Measurements from ENCODE around the gene ESYT2.
A peak's percentile ranks its signal among the peaks of the same experiment; 100 is the strongest.
"Not testable (repeated sequence)": the region's sequence is repeated elsewhere in the genome, so short reads cannot be mapped to it uniquely, and the experiment has no call there.

ESYT2 gene

DNA sequence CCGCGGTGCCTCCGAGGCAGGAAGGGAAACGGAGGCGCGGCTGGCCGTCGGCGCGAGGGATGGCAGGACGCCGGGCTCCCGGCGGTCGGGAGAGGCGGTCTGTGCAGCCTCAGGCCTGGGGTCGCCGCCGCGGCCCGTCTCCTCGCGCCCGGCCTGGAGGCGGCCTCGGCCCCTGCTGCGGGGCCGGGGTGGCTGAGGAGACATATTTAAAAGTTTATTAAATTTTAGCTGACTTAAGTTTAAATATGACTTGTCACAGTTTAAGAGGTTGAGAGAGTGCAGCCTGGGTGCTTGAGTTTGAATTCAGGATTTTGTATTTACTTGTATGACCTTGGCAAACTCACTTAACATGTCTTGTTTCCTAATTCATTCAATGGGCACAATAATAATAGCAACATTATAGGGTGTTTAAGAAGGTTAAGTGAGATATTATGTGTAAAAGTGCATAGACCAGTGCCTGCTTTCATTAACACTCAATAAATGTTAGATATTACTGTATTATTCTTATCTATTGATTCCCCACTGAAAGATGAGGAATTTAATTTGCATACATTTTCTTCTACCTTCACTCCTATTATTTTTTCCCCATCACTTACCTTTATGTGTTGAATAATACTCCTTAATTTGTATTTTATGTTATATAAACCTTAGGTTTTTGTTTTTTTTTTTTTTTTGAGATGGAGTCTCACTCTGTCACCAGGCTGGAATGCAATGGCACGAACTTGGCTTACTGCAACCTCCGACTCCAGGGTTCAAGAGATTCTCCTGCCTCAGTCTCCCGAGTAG lies 27.8 kb upstream of the ESYT2 start:
- no peak for DNase-seq

DNA sequence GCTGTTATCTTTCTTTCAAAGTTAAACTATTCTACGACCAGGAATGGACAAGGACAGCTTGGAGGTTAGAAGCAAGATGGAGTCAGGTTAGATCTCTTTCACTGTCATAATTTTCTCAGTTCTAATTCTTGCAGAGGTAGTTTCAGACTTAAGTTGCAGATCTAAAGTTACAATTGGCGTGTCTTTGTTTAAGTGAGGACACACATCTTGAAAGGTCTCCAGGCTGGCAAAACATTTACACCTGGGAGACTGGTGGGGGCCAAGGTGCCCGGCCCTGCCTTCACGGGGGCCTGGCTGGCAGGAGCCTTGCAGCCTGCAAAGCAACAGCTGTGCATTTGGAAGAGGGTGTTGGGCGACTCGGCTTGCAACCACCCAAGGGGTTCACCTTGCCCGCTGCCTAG lies 25.4 kb upstream of the ESYT2 start:
- DNase-seq, result no peak

DNA sequence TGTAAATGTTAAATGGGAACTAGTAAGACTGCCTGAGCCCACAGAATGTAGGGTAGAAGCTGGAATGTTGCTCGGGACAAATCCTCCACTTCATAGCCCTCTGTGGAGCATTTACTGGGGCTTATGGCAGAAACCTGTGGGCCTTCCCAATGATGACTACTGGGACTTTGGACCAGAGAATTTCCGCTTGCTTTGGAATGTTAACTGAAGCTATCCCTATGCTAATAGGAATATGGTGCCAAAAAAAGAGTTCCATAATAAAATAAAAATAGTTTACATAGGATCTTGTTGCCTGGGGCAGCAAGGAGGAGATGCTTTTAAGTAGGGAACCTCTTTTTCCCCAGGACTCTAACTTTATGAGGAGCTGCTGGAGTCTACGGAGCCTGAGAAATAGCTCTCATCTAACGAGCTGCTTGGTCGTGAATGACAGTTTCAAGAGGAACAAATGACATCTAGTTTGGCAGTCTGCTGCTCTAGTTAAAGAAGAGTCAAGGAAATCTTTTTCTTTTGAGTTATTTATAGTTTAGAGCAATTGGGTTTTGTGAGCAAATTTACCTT lies 21.3 kb upstream of the ESYT2 start:
- DNase-seq, result no peak

DNA sequence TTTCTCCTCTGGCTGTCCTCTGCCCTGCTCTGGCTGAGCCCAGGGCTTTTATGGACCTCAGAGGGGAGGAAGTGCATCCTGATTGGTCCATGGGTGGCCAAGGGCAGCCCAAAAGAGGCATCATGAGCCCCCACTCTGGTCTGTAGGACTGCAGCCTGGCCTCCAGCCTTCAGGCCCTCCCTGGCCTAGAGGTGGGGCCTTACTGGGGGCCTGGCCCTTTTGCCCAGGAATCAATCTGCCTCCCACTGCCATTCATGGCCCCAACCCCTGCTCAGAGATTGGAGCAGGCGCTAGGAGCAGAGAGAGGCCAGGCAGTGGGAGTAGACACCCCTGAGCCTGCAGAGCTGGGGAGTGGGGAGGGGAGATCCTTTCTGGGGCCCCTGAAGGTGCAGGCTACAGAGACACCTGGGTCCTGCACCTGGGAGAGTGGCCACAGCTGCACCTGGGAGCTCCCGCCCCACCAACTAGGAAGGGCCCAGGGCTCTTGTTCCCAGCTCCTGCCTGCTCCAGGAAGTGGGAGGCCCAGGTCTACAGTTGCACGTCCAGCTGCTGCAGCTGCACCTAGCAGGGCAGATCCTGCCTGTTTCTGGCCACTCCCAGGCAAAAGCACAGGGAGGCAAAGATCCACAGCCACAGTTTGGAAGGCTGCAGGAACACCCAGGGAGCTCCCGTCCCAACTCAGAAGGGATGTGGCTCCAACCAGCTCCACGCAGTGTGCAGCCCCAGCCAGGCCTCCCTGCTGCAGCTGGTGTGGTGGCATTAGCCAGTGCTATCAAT lies 20.6 kb upstream of the ESYT2 start:
- DNase-seq, result no peak

DNA sequence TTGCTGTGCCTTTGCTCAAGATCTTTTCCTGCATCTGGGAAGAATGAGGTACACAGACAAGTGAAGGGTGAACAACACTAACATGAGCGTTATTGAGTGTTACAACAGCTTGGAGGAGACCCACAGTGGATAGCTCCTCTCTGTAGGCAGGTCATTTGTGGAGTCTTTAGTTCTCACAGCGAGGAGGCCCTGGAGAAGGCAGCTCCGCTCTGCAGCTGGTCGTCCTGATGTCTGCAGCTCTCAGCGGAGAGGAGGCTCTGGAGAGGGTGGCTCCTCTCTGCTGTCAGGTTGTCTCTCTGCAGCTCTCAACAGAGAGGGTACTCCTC lies 20.1 kb upstream of the ESYT2 start:
- DNase-seq, result no peak

DNA sequence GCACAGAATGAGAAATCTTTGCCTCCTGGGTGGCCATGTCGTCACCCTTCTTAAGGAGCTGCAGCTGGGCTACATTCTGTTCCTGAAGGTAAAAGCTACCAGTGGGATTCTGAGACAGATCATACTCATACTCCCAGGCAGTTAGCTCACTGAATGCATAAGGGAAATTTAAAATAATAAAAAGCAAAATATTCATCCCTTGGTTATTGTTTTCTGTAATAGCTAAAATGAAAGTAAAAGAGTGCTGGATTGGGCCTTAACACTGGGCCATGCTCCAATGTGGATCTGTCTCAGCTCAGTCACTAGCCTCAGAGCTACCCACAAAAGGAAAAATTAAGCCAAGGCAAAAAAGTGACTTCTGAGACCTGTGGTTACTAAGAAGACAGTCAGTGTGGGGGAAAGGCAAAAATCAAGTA lies 18.1 kb upstream of the ESYT2 start:
- DNase-seq, result no peak

DNA sequence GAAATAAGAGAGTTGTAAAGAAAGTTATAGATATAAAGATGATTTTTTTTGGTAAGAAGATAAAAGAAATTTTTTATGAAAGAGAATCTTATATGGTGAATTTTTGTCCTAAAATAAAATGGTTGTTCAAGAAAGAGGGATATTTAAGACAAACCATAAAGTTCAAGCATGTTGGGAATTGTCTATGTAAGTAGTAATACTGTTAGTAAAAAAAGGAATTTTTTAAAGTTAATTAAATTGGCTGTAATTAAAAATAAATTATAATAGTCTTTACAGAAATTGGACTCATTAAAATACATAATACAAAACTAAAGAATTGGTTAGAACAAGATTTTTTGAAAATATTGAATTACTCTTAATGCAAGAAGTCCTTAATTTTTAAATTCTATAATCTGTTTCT lies 17.0 kb upstream of the ESYT2 start:
- DNase-seq, result no peak

DNA sequence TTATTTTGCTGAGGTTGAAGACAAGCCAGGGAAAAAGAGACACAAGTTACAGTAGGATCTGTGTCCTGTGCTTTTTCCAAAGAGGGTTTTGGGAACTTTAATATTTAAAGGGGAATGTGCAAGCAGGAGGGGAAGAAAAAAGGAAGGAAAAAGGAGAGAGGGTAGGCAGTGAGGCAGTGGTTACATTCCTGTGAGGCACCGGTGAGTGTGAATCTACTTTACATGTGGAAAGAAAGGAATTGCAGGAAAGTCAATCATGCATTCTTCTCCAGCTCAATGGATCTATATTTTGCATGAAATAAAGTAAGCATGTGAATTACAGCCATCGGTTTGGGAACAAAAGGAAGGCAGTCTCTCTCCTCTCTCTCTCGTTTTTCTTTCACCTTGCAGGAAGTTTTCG lies 14.5 kb upstream of the ESYT2 start:
- DNase-seq, result no peak

DNA sequence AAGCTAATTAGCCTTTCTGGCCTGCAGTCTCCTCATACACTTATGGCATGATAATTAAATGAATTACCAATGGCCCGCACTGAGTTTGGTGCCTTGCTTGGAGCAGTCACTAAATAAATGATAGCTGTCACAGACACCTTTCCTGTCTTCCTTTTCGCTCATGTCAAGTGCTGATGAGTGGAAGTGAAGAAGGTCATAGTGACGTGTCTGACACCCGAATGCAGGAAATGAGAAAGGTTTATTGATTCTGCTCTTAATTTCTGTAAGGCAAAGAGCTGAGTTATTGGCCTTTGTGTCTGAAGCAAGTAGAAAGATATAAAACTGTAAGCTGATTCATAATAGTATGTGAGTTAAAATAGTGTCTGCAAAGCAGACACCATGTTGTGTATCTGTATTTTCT lies 13.2 kb upstream of the ESYT2 start:
- no peak for DNase-seq

DNA sequence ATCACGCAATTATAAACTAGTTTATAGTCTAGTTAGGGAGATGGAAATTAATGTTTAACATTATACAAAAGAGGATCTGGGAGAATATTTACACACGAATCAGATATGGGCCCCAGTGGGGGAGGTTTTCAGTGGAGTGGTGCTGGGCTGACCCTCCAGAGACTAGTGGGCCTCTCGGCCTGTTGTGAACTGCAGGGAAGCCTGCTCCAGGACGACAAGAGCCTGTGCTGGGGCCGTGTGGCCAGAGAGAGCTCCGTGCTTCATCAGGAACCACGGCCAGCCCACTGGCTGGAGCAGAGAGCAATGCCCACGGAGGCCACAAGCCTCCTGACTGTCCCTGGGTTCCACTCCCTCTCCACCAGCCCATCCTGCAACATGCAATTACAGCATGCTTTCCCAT lies 11.3 kb upstream of the ESYT2 start:
- DNase-seq, result no peak

DNA sequence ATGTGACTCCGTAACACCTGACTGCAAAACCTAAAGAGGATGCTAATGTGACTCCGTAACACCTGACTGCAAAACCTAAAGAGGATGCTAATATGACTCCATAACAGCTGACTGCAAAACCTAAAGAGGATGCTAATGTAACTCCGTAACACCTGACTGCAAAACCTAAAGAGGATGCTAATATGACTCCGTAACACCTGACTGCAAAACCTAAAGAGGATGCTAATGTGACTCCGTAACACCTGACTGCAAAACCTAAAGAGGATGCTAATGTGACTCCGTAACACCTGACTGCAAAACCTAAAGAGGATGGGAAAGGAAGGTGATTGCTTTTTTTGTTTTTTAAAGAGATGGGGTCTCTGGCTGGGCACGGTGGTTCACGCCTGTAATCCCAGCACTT lies 9.9 kb upstream of the ESYT2 start:
- DNase-seq, result not testable (repeated sequence)

DNA sequence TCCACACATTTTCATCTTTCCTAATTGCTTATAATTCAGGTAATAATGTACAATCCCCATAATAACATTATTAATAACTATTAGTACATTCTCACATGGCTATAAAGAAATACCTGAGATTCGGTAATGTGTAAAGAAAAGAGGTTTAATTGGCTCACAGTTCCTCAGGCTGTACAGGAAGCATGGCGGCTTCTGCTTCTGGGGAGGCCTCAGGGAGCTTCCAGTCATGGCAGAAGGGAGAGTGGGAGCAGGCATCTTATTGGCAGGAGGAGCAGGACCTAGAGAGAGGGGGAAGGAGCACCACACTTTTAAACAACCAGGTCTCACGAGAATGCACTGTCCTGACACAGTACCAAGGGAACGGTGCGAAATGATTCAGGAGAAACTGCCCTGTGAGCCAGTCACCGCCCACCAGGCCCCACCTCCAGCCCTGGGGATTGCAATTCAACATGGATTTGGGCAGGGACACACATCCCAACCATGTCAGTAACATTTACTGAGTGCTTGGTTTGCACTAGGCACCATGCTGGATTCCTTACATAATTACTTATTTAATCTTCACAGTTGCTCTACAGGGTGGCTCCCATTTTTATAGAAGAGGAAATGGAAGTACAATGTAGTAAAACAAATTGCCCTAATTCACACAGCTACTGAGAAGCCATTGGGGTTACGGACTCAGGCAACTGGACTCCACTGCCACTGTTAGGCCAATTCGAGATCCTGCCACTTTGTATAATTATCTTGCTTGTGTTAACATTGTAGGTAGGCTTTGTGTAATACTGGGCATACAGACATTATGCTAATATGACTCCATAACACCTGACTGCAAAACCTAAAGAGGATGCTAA lies 8.7 kb upstream of the ESYT2 start:
- no peak for DNase-seq

DNA sequence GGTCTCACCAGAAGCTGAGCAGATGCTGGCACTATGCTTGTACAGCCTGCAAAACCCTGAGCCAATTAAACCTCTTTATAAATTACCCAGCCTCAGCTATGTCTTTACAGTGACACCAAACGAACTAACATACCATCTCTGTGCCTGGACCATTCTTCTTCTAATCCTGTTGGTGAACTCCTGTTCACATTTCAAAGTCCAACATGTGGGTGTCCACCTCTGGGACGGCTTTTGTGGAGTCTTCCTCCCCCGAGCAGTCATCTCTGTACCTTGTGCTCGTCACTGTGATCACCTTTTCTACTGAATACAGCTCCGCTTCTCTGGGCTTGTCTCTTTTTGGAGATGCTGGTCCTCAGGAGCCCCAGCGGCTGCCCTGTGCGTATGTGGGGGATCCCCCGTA lies 7.4 kb upstream of the ESYT2 start:
- DNase-seq, result no peak

DNA sequence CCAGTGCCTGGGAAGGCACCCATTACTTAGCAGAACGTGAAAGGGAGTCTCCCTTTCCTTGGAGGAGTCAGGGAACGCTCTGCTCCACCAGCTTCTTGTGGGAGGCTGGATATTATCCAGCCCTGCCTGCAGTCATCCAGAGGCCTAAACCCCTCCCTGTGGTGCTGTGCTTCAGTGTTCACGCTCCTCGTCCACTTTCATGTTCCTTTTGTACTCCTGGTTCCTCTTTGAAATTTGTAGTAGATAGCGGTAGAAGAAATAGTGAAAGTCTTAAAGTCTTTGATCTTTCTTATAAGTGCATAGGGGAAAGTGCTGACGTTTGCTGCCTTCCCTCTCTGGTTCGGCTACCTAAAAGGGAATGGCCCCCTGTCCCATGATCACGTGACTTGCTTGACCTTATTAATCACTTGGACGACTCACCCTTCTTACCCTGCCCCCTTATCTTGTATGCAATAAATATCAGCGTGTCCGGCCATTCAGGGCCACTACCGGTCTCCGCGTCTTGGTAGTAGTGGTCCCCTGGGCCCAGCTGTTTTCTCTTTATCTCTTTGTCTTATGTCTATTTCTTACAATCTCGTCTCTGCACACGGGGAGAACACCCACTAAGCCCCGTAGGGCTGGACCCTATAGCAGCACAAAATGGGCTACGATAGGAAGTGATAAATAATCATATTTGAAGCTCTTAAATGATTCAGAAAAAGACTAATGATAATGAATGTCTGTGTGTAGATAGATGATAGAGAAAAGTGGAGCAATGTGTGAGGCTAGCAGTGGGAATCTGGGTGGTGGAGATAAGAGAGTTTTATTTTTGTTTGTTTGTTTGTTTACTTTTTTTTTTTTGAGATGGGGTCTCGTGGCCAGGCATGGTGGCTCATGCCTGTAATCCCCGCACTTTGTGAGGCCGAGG lies 5.8 kb upstream of the ESYT2 start:
- no peak for DNase-seq

DNA sequence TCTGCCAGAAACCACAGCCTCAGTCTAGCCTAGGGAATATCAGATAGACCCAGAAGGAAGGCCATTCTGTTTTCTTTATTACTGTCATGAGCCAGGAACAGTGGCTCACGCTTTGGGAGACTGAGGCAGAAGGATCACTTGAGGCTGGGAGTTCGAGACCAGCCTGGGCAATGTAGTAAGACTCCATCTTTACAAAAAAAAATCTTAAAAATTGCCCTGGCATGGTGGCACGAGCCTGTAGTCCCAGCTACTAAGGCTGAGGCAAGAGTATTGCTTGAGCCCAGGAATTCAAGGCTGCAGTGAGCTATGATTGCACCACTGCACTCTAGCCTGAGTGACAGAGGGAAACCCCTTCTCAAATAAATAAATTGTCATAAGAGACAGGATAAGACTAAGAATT lies 3.7 kb upstream of the ESYT2 start:
- no peak for DNase-seq

DNA sequence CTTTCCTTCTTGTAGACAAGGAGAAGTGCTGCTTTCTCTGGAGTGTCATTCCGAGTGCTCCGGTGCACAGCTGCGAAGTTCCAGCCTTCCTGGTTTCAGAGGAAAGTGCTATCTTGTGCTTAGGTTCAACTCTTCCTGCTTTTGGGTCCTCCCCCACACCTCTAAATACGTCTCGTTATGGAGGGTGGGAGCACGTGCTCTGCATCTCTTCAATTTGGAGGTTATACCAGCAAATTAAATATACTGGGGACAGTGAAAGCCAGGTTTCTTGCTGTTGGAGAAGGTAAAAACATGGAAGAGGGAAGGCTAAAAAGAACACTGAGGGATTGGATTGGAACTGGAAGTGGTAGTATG lies 2.4 kb upstream of the ESYT2 start:
- no peak for DNase-seq

DNA sequence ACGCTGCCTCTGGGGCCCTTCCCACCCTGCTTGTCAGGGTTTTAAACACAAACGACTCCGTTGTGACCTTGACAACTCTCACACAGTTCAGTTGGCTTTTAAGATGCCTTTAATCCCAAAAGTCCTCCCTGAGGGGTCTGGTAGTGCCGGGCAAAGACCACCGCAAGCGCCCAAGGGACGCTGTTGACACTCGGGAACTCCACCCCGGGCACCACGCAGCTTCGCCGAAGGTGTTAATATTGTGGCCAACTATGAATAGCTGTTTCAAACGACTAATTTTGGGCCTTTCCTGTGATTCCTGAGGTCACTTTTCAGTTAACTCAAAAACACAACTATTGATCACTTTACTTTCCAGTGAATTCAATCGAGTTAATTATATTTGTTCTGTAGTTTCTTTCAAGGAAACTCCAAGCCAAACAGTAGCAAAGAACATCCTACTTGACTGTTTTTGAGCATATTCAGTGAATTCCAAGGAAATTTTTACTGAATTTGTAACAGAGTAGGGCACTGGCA lies 958 bp upstream of the ESYT2 start:
- no peak for DNase-seq

DNA sequence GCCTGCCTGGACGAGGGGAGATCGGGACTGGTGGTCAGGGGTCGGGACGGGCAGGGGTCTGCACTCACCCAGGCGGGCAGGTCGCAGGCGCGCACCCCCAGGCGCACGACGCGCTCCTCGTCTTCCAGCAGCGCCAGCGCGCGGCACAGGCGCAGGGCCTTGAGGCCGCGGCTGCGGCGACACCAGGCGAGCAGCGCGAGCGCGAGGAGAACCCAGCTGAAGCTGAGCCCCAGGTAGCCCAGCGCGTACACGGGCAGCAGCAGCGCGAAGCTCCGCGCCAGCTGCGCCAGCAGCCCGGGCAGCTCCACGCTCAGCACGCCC lies 328 bp downstream of the ESYT2 start:
- DNase-seq, result peak; percentile 78

DNA sequence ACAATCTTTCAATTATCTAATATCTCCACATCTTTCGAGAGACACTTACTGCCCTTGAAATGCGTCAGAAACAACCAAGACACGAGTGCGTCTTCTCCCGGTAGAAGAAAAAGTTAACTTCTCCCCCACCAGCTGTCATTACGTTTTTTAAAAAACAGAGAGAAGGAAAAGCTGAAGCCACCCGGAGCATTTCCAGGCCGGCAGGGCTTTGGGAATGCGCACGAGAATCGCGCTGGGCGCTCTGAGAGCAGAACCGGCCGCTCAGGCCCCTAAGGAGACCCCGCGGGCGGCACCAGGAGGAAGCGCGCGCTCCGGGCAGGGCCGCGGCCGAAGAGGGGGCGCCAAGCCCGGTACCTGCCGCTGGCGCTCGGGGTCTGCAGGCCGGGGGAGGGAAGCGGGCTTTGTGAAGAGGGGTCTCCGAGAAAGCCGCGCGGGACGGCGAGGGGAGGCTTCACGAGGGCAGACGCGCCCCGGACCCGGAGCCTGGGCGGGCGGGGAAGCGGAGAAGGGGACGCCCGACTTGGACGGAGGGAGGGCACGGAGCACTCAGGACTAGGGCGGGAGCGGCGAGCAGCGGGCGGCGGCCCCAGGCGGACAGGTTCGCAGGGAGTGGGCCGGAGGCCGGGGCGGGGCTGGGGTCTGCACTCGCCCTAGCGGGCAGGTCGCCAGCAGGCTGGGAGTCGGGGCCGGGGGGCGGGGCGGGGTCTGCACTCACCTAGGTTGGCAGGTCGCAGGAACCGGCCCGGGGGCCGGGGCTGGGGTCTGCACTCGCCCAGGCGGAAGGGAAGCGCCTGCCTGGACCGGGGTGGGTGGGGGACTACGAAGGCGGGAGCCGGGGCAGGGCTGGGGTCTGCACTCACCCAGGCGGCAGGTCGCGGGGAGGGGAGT lies 932 bp downstream of the ESYT2 start:
- DNase-seq, result no peak

DNA sequence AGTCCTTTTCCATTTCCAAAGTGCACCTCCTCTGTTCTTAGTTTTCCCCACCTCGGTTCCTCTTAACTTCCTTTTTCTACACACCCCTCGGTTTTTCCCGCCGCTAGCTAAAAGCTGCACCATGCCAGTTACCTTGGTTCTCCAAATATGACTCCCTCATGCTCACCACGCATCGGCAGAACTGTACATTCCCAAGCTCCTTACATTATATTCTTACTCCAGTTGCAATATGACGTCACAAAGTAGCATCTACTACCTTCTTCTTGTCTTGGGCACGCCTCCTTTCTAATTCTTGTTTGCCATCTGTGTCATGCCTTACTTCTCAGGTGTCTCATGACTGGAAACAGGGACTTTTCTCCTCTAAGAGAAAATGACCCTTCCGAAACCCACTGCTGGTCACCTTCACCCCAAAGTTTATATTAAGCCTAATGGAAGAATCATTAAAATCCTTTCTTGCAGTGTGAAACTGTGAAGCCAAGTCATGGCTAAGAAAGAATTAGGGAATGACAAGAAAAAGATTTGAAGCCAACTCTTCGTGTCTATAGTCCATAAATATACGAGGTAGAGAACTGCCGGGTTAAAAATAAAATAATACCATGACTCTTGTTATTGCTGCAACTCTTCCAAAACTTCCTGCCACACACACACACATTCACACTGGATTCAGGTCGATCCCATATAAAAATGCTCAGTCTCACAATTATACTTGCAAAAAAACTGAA lies 1.7 kb downstream of the ESYT2 start:
- no peak for DNase-seq
